Calu3 (cell line): ENCODE results near the gene INO80C. TPM values are rescaled to one million over a fixed set of nuclear protein-coding genes. Genes with fewer than 3 reads are reported as not detected.

Experiments used
- BruUV-seq: library from RNA; stranded (reverse); fragments of 400-500 nt; replicated peaks from 2 replicates; lab custom pipeline; 2021; lab: Mats Ljungman, UMichigan
- CTCF ChIA-PET: fragments of 300-600 bp; sonication (Branson Sonifier 250); formaldehyde crosslinking; loops from one replicate; lab custom pipeline; 2022; ENCODE audit warnings: antibody characterized with exemption; lab: Charles Lee
- DNase-seq: peaks from one replicate; pipeline ENCODE4 v3.0.0; 2022
- H3K27ac Mint-ChIP-seq: one replicate; pipeline ENCODE4 v1.8.0; 2022; ENCODE audit warnings: mixed read lengths; ENCODE audit not compliant: unreplicated experiment
- H3K27me3 Mint-ChIP-seq: one replicate; pipeline ENCODE4 v1.8.0; 2022; ENCODE audit warnings: mixed read lengths; ENCODE audit not compliant: unreplicated experiment
- H3K36me3 Mint-ChIP-seq: one replicate; pipeline ENCODE4 v1.8.0; 2022; ENCODE audit warnings: mild to moderate bottlenecking, moderate library complexity, mixed read lengths; ENCODE audit not compliant: insufficient read depth, unreplicated experiment
- H3K4me1 Mint-ChIP-seq: one replicate; pipeline ENCODE4 v1.8.0; 2022; ENCODE audit warnings: mild to moderate bottlenecking, low read depth, mixed read lengths; ENCODE audit not compliant: unreplicated experiment
- H3K4me3 Mint-ChIP-seq: one replicate; pipeline ENCODE4 v1.8.0; 2022; ENCODE audit warnings: mild to moderate bottlenecking, low read depth, moderate library complexity, mixed read lengths; ENCODE audit not compliant: unreplicated experiment
- H3K9me3 Mint-ChIP-seq: one replicate; pipeline ENCODE4 v1.8.0; 2022; ENCODE audit warnings: low read depth, mixed read lengths; ENCODE audit not compliant: unreplicated experiment
- CTCF ChIP-seq: fragments of 200-600 bp; IDR thresholded peaks from one replicate; pipeline ENCODE4 v1.8.0; 2022; ENCODE audit warnings: antibody characterized with exemption; ENCODE audit not compliant: unreplicated experiment
- intact Hi-C: fragments of 100-400 bp; cut with micrococcal nuclease; formaldehyde crosslinking; loops from one replicate; pipeline ENCODE4 v1.10.0; 2022; ENCODE audit not compliant: unreplicated experiment
- total RNA-seq: library from RNA; stranded (reverse); gene quantifications from 2 replicates; pipeline ENCODE4 v1.2.3, GENCODE V29; 2022

INO80C gene
- total RNA-seq, 1 experiment from 2014 or later = 27.0 TPM

- DNase-seq = no peak
- Mint-ChIP-seq H3K36me3 (peaks cover 26% of the 10 kb centered on the region), H3K4me1 (peaks cover 47% of the 10 kb centered on the region), H3K9me3 (no peaks in the 10 kb centered on the region), H3K4me3 (no peak overlapping the region), H3K27me3 (no peaks in the 10 kb centered on the region), H3K27ac (no peak overlapping the region)
- no peak for TF ChIP-seq CTCF
- CTCF ChIA-PET = no interaction called here
- intact Hi-C loops = no loop called here
- no TSS peak for BruUV-seq
These were observed 32.9 kb downstream of the INO80C start for GRCh38 chr18:35464831-35465279.

- no peak for DNase-seq
- peaks cover 48% of the 10 kb centered on the region for H3K4me1 Mint-ChIP-seq
These were observed 33.9 kb downstream of the INO80C start for GRCh38 chr18:35463827-35464226.

GRCh38 chr18:35463050-35463449 is 34.7 kb downstream of the INO80C start:
- BruUV-seq = no TSS peak
- H3K4me1 Mint-ChIP-seq = peaks cover 54% of the 10 kb centered on the region
- H3K4me3 Mint-ChIP-seq = no peak overlapping the region
- intact Hi-C loops = no loop called here
- CTCF ChIA-PET = no interaction called here
- no peaks in the 10 kb centered on the region for H3K9me3 Mint-ChIP-seq
- DNase-seq = no peak
- no peak for TF ChIP-seq CTCF
- H3K27me3 Mint-ChIP-seq = no peaks in the 10 kb centered on the region
- H3K27ac Mint-ChIP-seq = no peak overlapping the region
- H3K36me3 Mint-ChIP-seq = peaks cover 26% of the 10 kb centered on the region

More at GRCh38 chr18:35463827-35464226, 33.9 kb downstream of the INO80C start:
- H3K27me3 Mint-ChIP-seq = no peaks in the 10 kb centered on the region
- CTCF ChIA-PET = no interaction called here
- H3K36me3 Mint-ChIP-seq = peaks cover 26% of the 10 kb centered on the region
- intact Hi-C loops = no loop called here
- H3K9me3 Mint-ChIP-seq = no peaks in the 10 kb centered on the region
- no peak overlapping the region for H3K27ac Mint-ChIP-seq
- TF ChIP-seq CTCF = no peak
- no peak overlapping the region for H3K4me3 Mint-ChIP-seq
- no TSS peak for BruUV-seq

GRCh38 chr18:35460736-35461161 is 37.0 kb downstream of the INO80C start:
- BruUV-seq = no TSS peak
- H3K27ac Mint-ChIP-seq = no peak overlapping the region
- H3K4me3 Mint-ChIP-seq = no peak overlapping the region
- intact Hi-C loops = no loop called here
- no peaks in the 10 kb centered on the region for H3K9me3 Mint-ChIP-seq
- CTCF ChIA-PET = no interaction called here
- no peak for DNase-seq
- no peaks in the 10 kb centered on the region for H3K27me3 Mint-ChIP-seq
- no peak for TF ChIP-seq CTCF
- peaks cover 68% of the 10 kb centered on the region for H3K4me1 Mint-ChIP-seq
- H3K36me3 Mint-ChIP-seq = peaks cover 27% of the 10 kb centered on the region
